Measurements from ENCODE around the gene ITGB8.
"Not testable (repeated sequence)": the region's sequence is repeated elsewhere in the genome, so short reads cannot be mapped to it uniquely, and the experiment has no call there.

ITGB8 gene

GRCh38 chr7:20330239-20330927 lies at the start of gene ITGB8:
Gene ITGB8 (plus strand): TSS chr7:20330900. CDS start chr7:20331807, 907 bp downstream.
- DNase-seq (ENCODE audit: low spot score) = peak; percentile 89

GRCh38 chr7:20282959-20283358 lies 47.7 kb upstream of the ITGB8 start:
- no peak for DNase-seq (ENCODE audit: low spot score)

DNA sequence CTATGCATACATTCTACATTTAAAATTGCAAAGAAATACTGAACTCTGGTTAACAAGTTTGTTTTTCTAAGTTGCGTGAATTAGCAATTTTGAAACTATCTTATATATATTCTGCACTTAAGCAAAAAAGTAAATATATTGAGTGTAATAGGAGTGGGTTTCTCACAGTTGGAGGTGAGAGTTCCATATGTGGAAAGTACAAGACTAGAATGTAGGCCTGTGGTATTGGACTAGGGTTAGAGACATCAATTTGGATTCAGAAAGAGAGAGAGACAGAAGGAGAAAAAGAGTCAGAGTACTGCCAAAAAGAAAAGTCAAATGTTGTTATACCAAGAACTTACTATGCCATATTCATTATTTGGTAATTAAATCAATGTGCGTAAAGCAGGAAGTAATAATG lies 47.3 kb upstream of the ITGB8 start:
- no peak for DNase-seq (ENCODE audit: low spot score)

DNA sequence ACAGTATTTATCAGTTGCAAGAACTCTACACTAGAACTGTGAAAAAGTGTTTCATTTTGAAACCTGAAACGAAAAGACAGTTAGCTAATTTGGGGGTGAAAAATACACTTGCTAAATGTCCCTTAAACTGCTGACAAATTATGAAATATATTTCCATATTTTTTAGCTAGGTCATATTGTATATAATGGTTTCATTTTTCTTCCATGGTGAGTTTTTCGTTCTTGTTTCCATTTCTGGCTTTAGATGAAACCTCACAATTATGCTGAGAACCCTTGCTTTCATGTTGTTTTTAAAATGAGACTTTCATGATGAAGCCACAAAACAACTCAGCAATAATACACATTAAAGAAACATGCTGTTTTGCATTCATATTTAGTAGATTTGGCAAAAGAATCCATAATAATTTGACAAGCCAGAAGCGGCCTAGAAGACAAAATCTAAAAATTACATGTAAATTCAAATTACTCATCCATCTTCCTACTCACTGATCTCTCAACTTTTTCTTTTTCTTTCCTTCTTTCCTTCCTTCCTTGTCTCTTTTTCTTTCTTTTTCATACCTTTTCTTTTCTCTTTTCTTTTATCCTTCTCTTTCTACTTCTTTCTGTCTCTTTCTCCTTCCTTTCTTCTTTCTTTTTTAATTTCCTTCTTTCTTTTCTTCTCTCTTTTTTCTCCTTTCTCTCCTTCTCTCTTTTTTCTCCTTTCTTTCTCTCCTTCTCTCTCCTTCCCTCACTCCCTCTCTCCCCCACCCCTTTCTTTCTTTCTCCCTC lies 46.5 kb upstream of the ITGB8 start:
- no peak for DNase-seq (ENCODE audit: low spot score)

DNA sequence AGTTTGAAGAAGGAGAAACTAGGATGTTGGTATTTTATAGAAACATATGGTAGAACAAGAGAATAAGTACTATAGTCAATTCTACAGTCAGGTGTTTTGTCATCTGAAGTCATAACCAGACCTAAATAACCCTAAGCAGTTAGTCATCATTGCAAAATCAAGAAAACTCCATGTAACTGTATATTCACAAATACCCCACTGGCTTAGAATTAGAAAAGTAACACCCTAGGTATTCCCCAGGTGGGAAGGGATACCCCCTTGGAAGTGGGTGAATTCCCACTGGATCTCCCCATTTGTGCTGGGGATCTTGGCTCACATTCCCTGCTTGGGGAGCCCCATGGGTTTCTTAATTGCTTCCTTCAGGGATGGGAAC lies 45.9 kb upstream of the ITGB8 start:
- no peak for DNase-seq (ENCODE audit: low spot score)

- DNase-seq (ENCODE audit: low spot score) = no peak
These were observed 43.4 kb upstream of the ITGB8 start for GRCh38 chr7:20287317-20287716.

DNA sequence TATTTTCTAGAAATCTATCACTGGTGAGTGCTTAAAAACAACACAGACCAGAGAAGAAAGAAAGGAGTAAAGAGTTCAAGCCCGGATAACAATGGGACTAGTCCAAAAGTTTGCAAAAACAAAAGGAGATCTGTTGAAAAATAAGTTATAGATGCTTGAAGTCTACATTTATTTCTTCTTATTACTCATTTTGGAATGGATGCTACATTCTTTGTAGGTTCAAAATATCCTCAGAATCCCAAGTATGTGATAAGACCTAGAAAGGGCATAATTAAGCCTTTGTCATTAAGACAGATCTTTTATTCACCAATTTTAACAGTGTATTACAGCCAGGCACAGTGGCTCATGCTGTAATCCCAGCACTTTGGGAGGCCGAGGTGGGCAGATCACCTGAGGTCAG lies 42.7 kb upstream of the ITGB8 start:
- DNase-seq (ENCODE audit: low spot score) = no peak

DNA sequence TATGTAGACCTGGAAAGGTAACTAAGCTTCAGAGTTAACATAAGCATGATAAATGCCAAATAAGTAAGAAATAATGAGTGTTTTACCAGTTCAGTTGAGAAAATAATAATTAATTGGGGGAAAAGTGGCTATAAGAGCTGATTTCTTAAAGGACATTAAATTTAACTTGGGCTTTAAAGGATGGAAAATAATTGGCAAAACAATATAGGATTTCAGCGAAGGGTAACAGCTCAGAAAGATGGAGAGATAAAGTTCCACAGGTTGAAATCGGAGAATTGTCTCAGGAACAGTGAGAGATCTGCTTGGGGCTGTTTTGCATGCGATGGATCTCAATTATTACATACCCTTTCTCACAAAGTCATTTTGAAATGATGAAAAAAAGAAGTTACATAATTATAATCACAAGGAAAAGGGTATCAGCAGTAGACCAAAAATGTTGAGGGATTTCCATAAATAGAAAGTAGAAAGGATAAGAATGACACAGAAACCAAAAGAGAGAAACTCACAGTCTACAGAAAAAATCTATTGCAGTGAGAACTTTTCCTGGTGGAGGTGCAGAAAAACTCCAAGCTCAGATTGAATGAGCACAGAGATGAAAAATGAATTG lies 40.1 kb upstream of the ITGB8 start:
- no peak for DNase-seq (ENCODE audit: low spot score)

GRCh38 chr7:20293336-20293735 lies 37.4 kb upstream of the ITGB8 start:
- DNase-seq (ENCODE audit: low spot score) = no peak

DNA sequence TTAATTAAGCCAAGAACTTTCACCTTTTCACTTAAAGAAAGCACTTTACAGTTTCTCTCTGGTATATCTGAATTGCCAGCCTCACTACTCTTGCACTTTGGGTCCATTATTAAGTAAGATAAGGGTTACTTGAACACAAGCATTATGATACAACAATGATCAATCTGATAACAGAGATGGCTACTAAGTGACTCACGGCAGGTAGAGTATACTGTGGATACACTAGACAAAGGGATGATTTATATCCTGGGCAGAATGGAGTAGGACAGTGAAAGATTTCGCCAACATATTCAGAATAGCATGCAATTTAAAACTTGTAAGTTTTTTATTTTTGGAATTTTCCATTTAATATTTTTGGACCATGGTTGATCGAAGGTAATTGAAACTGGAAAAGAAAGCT lies 34.3 kb upstream of the ITGB8 start:
- no peak for DNase-seq (ENCODE audit: low spot score)

DNA sequence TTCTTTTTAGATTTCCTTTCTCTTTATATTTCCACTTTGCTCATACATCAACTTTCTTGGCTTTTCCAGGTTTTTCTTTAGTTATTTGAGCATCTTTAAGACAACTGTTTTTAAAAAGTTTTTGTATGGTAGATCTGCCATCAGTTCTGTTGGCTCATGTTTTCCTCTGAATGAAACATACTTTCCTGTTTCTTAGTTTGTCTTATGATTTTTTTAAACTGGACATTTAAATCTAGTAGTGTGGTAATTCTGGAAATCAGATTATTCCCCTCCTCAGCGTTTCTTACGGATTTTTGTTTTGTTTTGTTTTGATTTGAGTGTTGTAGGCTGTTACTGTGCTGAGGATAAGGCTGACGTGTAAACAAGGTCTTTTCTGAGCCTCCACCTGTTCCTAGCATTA lies 33.8 kb upstream of the ITGB8 start:
- no peak for DNase-seq (ENCODE audit: low spot score)

- DNase-seq (ENCODE audit: low spot score) = no peak
These were observed 32.2 kb upstream of the ITGB8 start for GRCh38 chr7:20298486-20298901.

DNA sequence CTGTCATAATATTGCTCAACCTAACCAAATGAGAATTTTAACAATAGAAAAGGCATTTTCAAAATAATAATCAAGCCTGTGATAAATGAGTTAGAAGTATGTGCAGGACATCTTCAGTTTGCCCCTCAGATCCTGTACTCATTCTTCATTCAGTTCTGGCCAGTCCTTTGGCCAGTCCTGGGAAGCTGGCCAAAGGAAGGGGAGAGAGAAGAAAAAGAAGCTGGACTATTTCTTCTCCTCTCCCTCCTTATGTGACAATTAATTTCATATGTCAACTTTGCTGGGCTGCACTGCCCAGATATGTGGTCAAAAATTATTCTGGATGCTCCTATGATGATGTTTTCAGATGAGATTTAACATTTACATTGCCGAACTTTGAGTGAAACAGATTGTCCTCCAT lies 31.6 kb upstream of the ITGB8 start:
- no peak for DNase-seq (ENCODE audit: low spot score)

DNA sequence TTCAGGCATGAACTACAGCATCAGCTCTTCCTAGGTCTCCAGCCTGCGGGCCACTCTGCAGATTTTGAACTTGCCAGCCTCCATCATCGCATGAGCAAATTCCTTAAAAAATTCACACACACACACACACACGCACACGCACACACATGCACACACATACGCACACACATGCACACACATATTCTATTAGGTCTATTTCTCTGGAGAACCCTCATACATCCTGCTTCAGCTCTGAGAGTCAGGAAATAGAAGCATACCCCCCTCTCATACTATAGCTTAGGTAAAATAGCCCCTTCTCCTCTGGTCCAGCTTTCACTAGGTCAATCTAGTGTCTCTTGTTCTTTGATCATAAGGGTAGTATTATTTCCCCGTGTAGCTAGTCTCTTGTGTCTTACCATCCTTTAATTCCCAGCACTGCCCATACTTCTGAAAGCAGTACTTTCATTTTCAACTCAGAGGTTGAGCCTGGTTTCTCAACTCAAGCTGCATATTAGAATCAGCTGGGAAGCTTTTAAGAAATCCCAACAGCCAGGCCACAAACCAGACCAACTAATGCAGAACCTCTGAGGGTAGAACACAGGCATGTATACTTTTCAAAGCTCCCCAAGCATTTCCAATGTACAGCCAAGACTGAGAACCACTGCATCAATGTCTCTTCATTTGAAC lies 30.9 kb upstream of the ITGB8 start:
- DNase-seq (ENCODE audit: low spot score) = no peak

GRCh38 chr7:20301311-20301939 lies 29.3 kb upstream of the ITGB8 start:
- DNase-seq (ENCODE audit: low spot score) = no peak

DNA sequence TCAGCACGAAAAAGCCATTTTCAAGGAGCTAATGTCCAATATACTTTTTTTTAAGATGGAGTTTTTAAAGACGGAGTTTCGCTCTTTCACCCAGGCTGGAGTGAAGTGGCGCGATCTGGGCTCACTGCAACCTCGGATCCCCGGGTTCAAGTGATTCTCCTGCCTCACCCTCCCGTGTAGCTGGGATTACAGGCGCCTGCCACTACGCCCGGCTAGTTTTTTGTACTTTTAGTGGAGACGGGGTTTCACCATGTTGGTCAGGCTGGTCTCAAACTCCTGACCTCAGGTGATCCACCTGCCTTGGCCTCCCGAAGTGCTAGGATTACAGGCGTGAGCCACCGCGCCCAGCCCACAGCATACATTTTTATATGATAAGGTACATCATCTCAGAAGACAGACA lies 28.4 kb upstream of the ITGB8 start:
- not testable (repeated sequence) for DNase-seq (ENCODE audit: low spot score)

DNA sequence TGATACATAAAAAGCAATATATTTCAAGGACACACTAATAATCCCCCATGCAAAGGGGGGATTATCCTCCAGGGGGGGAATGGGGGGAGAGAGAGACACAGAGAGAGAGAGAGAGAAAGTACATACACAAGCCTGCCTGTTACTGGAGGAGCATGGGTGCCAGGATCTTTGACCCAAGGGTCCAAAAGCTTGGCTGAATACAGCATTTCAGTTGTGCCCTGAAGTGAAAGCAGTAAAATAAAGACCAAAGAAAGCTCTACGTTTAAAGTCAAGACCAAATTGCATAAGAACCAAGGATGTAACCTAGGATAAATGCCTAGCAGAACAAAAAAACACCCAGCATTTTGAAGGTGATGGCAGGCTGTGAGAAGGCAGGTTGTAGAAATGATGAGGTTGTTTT lies 27.8 kb upstream of the ITGB8 start:
- DNase-seq (ENCODE audit: low spot score) = no peak

- no peak for DNase-seq (ENCODE audit: low spot score)
These were observed 26.3 kb upstream of the ITGB8 start for GRCh38 chr7:20304366-20304765.

DNA sequence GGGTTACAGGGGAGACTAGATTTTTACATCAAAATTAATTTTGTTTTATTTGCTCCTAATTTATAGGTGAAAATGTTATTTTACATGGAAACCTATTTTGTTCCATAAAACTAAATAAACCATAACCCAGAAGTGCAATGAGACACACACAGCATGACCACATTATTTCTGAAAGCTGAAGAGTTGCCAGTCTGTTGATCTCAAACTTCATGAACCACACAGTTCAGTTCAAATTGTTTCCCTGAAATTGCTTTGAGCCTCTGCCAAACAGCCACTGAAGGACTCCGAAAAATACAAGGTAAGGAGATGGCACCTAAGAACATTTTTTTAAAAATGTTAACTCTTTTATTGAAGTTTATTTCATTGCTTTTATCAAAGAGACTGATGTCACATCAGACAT lies 25.0 kb upstream of the ITGB8 start:
- DNase-seq (ENCODE audit: low spot score) = no peak

GRCh38 chr7:20306180-20306946 lies 24.3 kb upstream of the ITGB8 start:
- no peak for DNase-seq (ENCODE audit: low spot score)

- DNase-seq (ENCODE audit: low spot score) = no peak
These were observed 23.6 kb upstream of the ITGB8 start for GRCh38 chr7:20307119-20307518.

DNA sequence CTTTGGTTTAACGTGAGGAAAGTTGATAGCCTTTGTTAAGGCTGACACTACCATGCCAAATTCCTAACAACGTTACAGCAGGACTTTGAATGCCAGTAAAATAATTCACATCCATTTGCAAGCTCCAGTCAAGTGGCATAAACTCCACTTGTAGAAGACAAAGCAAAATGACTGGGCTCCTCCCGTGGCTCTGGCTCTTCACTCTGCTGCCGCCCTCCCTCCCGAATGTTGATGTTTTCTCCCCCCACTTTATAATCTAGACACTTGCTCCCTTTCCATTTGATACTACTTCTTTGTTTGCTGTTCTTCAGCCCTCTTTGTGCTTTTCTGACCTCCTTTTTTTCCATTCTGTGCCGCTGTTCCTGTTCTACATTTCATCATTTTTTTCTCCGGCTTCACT lies 22.8 kb upstream of the ITGB8 start:
- DNase-seq (ENCODE audit: low spot score) = no peak
